AG04450 (cell line): Measurements from ENCODE around the gene KCNMA1. TPM values are rescaled to one million over a fixed set of nuclear protein-coding genes. Genes with fewer than 3 reads are reported as not detected.

Experiments
- CTCF ChIA-PET: fragments of 300-600, 350-600 bp; formaldehyde crosslinking; extraction: SDS; loops from one replicate; lab custom pipeline; 2022; ENCODE audit warnings: antibody characterized with exemption, inconsistent platforms; lab: Charles Lee
- POLR2A ChIA-PET: fragments of 350-600 bp; formaldehyde crosslinking; extraction: SDS; loops from one replicate; lab custom pipeline; 2021; ENCODE audit warnings: antibody characterized with exemption, inconsistent platforms; lab: Yijun Ruan, JAX
- DNase-seq: peaks from one replicate; pipeline ENCODE4 v3.0.0-alpha.2; 2011; ENCODE audit warnings: low read depth, low spot score
- H3K27ac ChIP-seq: one replicate; pipeline ENCODE4 v1.5.1; 2012; ENCODE audit warnings: low read depth, low read length, control low read depth
- H3K27me3 ChIP-seq: one replicate; pipeline ENCODE4 v1.6.0; 2012; ENCODE audit warnings: low read length; ENCODE audit not compliant: control insufficient read depth, insufficient read depth
- H3K4me3 ChIP-seq: 2 replicates; pipeline ENCODE4 v1.5.1; 2011; ENCODE audit warnings: mild to moderate bottlenecking, low read depth, low read length, control low read depth
- H3K9me3 ChIP-seq: 2 replicates; pipeline ENCODE4 v1.5.1; 2012; ENCODE audit warnings: low read length; ENCODE audit not compliant: control insufficient read depth, insufficient read depth
- polyA plus RNA-seq: library from polyadenylated mRNA; depleted of rRNA; stranded (reverse); fragments of >200 nt; gene quantifications from 2 replicates; pipeline ENCODE4 v1.2.3, GENCODE V29; 2011
- TF ChIP-seq, protein P1 (sequence below): IDR thresholded peaks from 2 replicates; pipeline ENCODE4 v1.5.1; 2011; ENCODE audit warnings: low read depth, low read length, control low read depth, inconsistent platforms

KCNMA1 gene
- polyA plus RNA-seq, 1 experiment, result 58.8 TPM

- ChIA-PET CTCF (interaction anchor here (1.0 to 1.1 kb wide), 2 partner anchors 16 to 280 kb away, joined by 3 to 4 read pairs; no protein-coding TSS in a partner anchor), POLR2A (no interaction called here)
- no peak for DNase-seq
- H3K9me3 ChIP-seq, result no peaks in the 10 kb centered on the region
- TF ChIP-seq, protein P1, sequence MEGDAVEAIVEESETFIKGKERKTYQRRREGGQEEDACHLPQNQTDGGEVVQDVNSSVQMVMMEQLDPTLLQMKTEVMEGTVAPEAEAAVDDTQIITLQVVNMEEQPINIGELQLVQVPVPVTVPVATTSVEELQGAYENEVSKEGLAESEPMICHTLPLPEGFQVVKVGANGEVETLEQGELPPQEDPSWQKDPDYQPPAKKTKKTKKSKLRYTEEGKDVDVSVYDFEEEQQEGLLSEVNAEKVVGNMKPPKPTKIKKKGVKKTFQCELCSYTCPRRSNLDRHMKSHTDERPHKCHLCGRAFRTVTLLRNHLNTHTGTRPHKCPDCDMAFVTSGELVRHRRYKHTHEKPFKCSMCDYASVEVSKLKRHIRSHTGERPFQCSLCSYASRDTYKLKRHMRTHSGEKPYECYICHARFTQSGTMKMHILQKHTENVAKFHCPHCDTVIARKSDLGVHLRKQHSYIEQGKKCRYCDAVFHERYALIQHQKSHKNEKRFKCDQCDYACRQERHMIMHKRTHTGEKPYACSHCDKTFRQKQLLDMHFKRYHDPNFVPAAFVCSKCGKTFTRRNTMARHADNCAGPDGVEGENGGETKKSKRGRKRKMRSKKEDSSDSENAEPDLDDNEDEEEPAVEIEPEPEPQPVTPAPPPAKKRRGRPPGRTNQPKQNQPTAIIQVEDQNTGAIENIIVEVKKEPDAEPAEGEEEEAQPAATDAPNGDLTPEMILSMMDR, result no peak
- no peak overlapping the region for H3K27ac ChIP-seq
- H3K27me3 ChIP-seq, result no peaks in the 10 kb centered on the region
- no peak overlapping the region for H3K4me3 ChIP-seq
Measured at GRCh38 chr10:77149001-77149400, 488.6 kb downstream of the KCNMA1 start.

DNA sequence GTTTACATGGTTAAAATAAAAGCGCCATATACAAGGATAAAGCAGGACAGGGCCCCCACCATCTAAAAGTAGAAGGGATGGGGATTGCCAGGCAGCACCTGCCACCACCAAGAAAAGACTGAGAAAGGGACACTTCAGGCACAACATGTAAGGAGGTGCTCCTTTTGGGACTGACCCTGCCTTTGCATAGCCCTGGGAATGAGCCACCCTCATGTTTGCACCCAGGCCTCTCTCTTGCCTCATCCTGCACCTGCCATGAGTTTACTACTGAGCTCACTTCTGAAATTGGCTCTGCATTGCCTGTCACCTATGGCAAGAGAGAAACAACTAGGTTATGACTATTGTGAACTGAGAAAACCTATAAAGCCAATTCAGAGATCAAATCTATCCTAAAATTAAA, 489.7 kb downstream of the KCNMA1 start:
- CTCF ChIA-PET, result interaction anchor here (1.0 kb wide), 1 partner anchor 17 kb away, joined by 4 read pairs; no protein-coding TSS in a partner anchor
- TF ChIP-seq, protein P1, result no peak
- POLR2A ChIA-PET, result no interaction called here
- no peak overlapping the region for H3K27ac ChIP-seq
- no peaks in the 10 kb centered on the region for H3K9me3 ChIP-seq
- no peaks in the 10 kb centered on the region for H3K27me3 ChIP-seq
- no peak overlapping the region for H3K4me3 ChIP-seq
- DNase-seq, result no peak

GRCh38 chr10:77146712-77147336, 490.8 kb downstream of the KCNMA1 start:
- DNase-seq, result no peak
- Histone ChIP-seq H3K4me3 (no peak overlapping the region), H3K9me3 (no peaks in the 10 kb centered on the region), H3K27me3 (no peaks in the 10 kb centered on the region), H3K27ac (no peak overlapping the region)
- CTCF ChIA-PET, result no interaction called here
- POLR2A ChIA-PET, result no interaction called here
- TF ChIP-seq, protein P1, result no peak

- ChIA-PET CTCF (interaction anchor here (1.0 kb wide), 1 partner anchor 612 kb away, joined by 3 read pairs; no protein-coding TSS in a partner anchor), POLR2A (no interaction called here)
Measured at GRCh38 chr10:77144656-77145055, 493.0 kb downstream of the KCNMA1 start.

More at GRCh38 chr10:77144656-77145055, 493.0 kb downstream of the KCNMA1 start:
- Histone ChIP-seq H3K4me3 (no peak overlapping the region), H3K9me3 (no peaks in the 10 kb centered on the region), H3K27me3 (no peaks in the 10 kb centered on the region), H3K27ac (no peak overlapping the region)
- TF ChIP-seq, protein P1, result no peak
- no peak for DNase-seq
